Hematopoietic multipotent progenitor cell (in vitro differentiated cells): ENCODE results near the gene SFSWAP. TPM values are rescaled to one million over a fixed set of nuclear protein-coding genes. Genes with fewer than 3 reads are reported as not detected.

Experiments
- DNase-seq, 3 donors: peaks; one replicate each; pipeline ENCODE4 v3.0.0-alpha.2; 2011 to 2015; ENCODE audit warnings: low read depth in 2 of 3, low spot score in 2 of 3
- total RNA-seq: library from RNA; depleted of rRNA; stranded (reverse); fragments of >200 nt; gene quantifications from one replicate; pipeline ENCODE4 v1.2.3, GENCODE V29; 2012

Gene SFSWAP
- total RNA-seq, 1 donor, result 81.1 TPM

DNA sequence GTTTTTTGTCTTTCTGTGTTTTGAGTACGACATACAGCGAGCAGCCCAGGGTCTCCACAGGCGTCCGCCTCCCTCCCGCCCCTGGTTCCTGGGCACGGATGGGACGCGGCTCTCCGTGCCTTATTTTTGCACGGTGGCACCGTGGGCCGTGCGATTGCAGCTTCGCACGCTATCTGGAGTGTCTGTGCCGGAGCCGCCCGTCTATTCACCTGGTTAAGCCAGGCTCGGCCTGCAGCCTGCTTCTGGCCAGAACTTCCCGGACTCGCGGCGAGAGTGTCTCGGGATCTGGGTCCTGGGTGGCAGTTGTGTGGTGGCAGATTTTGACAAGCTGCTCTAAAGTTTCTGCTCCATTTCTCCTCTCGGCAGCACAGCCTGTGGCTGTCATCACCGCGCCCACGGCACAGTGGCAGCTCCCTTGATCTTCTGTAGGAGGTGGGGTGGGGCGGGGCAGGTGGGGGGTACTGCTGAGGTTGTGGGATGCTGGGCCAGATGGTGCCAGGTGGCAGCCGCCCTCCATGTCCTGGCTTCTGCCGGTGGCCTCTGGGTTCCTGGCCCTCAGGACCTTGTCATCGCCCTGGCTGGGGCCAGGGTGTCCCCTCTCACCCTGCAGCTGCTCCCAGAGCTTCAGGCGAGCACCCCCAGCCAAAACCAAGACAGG is 120.2 kb downstream of the SFSWAP start:
- peak in 1 of 3 donors; percentile 44 for DNase-seq

DNA sequence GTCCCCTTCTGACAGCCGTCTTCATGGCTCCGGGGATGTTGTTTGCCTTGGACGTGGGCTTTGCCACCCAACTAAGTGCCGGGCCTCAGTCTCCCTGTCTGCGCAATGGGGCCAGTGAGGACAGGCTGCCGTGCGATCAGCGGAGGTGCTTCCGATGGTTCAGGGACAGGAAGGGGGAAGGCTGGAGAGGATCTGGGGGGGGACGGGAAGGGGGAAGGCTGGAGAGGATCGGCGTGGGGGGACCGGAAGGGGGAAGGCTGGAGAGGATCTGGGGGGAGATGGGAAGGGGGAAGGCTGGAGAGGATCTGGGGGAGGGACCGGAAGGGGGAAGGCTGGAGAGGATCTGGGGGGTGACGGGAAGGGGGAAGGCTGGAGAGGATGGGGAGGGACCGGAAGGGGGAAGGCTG is 120.7 kb downstream of the SFSWAP start:
- DNase-seq, result no peak

DNA sequence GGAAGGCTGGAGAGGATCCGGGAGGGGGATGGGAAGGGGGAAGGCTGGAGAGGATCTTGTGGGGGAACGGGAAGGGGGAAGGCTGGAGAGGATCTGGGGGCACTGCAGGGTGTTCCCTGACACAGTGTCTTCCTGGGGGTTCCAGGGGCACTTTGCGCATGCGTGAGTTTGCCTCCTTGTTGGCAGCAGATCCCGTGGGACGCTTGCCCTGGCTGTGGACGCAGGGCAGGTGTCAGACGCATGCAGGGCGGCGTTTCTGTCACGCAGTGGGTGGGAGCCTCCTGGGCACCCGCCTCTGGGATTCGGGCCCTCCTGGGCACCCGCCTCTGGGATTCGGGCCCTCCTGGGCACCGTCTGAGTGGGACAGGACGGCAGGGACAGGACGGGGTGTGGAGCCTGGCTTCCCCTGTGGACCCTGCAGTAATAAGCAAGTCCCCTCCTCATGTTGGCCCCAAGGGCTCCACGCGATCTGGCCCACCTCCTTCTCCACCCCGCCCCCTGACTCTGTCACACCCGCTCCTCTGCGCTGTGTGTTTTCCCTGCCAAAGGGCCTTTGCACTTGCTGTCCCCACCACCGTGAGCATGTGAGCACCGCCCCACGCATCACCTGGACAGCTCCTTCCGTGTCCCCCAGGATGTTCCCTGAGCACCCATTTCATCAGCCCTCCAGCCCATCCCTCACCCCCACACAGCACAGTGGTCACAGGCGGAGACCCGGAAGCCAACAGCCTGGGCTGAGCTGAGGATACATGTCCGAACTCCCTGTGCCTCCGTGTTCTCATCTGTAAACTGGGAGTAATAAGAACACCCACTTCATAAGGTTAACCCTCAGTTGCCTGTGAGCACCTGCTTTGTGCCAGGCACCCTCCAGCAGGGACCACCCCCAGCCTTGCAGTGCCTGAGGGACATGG is 121.7 kb downstream of the SFSWAP start:
- no peak for DNase-seq

DNA sequence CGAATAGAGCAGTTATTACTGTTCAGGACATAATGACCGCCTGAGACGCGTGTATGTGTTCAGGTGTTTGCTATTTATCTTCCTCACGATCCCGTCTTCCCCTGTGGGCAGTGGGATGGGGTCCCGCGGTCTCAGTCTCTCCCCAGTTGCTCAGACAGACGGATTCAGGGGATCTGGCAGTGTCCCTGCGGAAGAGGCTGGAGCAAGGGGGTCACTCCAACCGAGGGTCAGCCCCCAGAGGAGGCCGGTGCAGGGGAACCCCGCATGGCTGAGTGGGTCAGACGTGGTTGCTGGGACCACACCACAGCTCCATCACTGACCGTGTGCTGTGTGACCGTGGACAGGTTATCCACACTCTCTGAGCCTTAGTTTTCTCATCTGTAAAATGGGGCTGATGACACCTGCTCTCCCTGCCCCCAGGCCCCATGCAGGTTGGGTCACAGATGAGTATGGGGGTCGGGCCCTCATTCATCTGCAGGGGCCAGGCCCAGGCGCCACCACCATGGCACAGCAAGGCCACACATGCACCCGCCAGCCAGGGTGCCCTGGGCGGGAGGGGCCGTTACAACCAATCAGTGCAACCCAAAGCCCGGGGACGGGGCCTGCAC is 122.5 kb downstream of the SFSWAP start:
- no peak for DNase-seq

DNA sequence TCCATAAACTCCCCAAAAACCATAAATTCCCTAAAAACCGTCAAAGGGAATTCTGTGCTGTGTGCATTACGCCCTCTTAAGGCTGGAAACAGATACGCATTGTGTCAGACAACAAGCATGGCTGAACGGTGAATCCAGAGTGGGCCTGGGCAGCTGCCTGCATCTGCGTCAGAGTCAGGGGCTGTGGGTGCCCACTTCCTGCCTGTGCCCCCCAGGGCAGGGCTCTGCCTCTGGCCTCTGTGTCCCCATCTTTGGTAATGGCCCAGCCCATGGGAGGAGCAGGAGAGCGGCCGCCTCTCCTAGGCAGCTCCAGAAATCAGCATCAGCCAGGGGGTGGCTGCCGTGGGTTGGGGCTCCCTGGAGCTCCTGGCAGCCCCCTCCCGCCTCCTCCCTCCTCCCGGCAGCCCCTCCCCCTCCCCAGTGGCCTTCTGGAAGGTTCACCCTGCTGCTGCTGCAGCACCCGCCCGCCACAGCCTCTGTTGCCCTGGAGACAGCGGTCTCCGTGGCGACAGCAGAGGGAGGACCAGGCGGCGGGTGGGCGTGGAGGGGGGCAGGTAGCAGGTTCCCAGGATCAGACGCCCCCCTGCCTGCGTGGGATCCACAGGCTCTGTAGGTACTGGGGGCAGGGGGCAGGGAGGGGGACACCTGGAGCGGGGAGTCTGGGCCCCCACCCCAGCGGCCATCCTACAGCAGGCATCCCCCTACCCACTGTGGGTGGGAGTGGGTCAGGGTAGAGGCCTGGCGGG is 123.2 kb downstream of the SFSWAP start:
- DNase-seq, result no peak

DNA sequence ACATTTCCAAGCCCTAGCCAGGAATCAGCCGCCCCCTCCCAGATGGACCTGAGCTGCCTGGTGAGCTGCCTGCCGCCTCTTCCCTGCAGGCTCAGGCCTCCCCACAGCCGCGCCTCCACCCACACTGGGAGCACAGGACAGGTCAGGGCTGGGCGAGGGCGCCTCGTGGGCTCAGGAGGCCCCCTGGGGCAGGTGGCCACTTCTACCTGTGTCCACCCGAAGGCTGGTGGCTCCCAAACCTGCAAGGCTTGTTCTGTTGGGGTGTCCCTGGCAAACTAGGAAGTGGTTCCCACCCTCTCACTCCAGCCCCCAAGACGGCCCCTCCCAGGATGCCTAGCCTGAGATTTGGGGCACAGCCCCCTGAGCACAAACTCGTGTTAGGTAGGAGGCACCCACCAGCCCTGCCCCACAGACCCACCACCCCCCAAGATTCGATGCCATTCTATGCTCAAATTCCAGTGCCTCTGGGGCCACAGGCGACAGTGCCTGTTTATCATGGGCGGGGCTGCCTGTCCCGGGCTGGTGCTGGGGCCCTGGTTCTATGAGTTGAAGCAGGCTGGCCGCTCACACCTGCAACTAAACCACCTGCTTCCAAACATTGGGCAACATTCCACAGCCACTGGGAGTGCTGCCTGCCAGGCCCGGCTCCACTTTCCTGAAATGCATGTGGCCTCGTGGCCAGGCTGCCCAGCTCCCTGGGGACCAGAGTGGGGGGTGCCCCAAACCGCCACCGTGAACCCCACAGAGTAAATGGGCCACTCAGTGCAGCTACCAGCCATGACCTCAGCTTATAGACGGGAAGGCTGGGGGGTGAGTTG is 124.1 kb downstream of the SFSWAP start:
- no peak for DNase-seq

DNA sequence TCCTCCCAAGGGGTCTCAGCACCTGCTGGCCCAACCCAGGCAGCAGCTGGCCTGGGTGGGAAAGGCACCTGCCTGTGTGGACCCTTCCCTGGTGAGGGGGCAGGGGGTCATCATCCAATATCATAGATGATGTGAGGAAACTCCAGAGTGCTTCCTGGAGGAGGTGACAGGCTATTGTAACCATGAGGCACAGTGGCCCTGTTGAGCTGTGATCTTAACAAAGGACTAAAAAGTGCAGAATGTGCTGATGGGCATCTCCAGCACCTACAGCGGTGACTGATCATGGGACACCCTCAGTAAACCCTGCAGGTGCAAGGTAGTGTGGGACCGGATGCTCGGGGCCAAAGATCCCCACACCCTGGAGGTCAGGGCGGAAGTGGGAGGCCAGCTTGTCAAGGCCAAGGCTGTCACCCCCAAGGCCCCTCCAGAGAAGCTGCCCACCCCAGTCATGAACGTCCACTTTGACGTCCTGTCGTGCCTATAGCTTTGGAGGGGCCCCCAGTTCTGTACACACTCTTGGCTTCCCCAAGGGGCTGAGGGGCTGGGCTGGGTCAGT is 124.8 kb downstream of the SFSWAP start:
- no peak for DNase-seq

DNA sequence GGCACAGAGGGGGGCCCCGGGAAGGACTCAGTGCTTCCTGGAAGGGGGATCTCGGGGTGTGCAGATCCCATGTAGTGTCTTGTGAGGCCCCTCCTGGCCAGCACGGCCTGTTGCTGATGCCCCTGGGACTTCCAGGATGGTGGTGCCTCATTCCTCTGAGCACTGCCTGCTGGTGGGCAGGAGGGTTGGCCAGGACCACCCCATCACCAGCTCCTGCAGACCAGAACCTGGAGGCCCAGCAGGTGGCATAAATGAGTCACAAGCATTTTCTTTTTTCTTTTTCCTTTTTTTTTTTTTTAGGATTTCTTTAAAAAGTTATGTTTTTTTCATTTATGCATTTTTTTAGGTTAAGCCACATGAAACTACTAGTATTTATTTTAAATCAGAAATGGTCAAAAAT is 125.3 kb downstream of the SFSWAP start:
- DNase-seq, result peak in 1 of 3 donors; percentile 40

DNA sequence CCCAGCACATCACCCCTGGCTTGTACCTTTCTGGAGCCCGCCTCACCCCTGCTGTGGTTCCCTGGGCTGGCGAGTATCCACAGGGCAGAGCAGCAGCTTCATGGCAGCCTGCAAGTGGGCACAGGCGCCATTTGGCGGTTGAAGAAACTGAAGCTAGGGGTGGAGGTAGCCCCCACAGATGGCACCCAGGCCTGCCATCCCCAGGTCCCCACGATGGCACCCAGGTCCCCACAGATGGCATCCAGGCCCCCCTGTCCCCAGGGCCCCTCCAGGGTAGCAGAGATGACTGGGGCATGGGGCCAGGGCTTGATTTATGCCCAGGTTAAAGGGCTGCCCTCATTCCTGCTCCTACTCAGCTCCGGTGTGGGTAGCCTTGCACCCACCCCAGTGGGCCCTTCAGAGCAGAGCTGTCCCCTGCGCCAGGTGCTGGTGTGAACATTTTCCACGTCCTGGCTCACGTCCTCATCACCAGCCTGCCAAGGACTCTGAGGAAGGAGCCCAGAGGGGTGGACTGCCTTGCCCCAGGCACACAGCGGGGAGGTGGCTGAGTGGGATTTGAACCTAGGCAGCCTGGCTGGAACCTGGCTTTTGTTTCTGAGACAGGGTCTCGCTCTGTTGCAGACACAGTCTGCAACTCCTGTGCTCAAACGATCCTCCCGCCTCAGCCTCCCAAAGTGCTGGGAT is 126.0 kb downstream of the SFSWAP start:
- DNase-seq, result no peak

DNA sequence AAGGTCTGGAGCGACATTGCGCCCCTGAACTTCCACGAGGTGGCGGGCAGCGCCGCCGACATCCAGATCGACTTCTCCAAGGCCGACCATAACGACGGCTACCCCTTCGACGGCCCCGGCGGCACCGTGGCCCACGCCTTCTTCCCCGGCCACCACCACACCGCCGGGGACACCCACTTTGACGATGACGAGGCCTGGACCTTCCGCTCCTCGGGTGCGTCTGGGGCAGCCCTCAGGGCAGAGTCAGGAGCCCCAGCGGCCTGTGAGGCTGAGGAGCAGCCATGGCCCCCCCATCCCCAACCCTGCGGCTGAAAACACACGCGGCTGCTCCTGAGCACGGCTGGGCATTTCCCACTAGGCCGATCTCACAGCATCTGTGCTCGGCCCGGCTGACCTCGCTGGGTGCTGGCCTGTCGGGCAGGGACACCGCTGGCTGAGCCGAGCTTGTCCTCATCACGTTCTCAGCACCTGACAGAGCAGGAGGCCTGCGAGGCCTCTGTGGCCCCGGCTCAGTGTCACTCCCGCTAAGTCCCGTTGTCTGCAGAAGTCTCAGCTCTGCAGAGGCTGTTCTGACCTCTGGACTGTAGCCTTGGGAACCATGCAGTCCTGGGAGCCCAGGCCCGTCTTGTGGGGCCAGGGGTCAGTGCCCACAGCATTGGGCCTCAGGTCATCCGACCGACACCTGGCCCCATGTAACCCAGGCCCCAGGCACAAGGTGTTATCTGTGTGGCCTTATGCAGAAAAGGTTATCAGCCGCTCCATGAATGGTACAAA is 129.9 kb downstream of the SFSWAP start:
- DNase-seq, result no peak

DNA sequence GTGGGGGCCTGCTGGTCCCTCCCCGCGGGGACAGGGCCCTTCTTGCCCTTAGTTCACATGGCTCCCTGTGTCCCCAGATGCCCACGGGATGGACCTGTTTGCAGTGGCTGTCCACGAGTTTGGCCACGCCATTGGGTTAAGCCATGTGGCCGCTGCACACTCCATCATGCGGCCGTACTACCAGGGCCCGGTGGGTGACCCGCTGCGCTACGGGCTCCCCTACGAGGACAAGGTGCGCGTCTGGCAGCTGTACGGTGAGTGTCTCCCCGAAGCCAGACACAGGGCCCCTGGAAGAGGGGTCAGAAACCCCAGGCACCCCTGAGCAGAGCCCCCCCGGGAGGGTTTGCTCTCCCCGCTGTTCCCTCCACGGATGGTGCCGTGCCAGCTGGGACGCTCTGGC is 130.7 kb downstream of the SFSWAP start:
- DNase-seq, result no peak

DNA sequence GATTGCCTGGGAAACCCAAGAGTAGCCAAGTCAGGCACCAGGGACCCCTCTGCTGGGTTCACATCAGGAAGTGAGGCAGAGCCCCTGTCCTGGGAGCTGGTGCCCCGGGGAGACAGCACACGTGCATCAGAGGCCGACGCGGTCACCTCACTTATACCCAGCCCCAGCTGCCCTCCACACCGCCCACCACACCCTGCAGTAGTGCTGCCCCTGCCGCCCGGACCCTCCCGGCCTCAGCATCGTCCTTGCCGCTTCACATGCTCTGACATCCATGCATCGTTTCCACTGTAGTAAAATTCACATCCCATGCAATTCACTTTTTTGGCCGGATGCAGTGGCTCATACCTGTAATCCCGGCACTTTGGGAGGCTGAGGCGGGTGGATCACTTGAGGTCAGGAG is 131.3 kb downstream of the SFSWAP start:
- DNase-seq, result no peak

DNA sequence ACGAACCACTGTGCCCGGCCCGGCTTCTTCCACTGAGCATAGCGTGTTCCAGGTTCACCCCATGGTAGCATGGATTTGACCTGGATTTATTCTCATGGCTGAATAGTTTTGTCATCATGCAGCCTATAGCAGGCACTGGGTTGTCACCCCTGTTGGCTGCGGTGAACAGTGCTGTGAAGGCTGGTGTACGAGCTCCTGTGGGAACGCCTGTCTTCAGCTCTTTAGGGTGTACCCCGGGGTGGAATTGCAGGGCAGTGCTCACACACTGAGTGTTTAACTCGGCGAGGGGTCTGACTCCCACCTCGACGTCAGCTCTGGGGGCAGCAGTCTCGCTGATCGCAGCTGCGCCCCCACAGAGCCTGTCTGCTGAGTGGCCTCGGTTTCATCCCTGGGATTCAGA is 132.6 kb downstream of the SFSWAP start:
- DNase-seq, result no peak

DNA sequence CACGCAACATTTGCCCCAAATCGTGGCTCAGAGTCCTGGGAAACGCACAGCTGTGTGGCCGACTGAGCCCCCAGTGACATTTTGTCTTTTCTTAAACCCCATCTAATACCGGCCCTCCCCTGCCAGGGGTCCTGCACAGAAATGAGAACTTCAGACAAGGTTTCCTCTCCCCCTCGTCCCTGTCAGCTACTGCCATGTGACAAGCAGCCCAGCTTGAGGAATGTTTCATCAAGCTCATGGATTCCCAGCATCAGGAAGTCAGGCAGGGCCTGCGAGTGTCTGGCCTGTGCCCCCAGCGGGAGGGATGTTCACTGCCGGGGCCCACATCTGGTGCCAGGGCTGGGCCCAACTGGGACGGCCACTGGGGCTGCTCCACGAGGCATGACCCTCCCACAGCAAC is 133.2 kb downstream of the SFSWAP start:
- DNase-seq, result no peak

DNA sequence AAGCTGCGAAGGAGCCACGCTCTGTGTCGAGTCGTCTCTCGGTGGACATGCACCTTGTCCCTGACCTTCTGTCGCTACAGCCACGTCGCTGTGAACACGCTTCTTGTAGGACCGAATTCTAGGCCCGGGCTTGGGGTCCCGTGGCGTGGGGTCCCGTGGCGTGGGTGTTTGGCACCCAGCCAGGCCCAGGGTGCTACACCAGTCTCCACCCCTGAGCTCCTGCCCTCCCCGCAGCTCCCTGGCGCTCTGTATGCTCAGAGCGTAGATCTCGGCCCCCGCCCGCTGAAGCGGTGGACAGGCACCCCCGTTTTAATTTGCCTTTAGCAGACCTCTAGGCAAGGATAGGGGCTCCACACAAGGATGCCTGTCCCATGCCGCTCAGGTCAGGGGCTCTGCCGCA is 133.8 kb downstream of the SFSWAP start:
- DNase-seq, result no peak

DNA sequence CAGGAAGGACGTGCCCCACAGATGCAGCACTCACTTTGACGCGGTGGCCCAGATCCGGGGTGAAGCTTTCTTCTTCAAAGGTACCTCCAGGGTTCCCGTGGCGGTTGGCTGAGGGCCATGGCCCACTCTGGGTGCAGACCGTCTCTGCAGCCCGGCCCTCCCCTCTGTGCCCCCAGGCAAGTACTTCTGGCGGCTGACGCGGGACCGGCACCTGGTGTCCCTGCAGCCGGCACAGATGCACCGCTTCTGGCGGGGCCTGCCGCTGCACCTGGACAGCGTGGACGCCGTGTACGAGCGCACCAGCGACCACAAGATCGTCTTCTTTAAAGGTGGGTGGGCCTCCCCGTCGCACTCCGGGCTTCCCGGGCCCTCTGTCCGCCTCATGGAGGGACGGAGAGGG is 134.2 kb downstream of the SFSWAP start:
- no peak for DNase-seq

DNA sequence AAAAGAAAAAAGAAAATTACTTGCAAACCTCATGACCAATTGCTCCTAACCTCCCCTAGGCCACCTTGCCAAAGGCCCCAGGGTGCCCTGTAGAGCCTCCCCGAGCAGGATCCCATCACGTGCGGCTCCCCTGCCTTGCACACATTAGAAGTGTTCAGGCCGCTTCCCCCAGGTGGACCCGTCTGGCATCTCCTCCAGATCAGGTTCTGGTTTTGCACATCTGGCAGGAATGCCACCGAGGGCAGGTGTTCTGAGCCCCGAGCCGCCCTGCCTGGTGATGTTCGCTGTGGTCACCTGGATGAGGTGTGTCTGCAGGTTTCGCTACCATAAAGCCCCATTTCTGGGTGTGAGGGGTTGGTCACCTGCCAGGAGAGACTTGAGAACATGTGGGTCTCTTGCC is 136.6 kb downstream of the SFSWAP start:
- DNase-seq, result no peak

DNA sequence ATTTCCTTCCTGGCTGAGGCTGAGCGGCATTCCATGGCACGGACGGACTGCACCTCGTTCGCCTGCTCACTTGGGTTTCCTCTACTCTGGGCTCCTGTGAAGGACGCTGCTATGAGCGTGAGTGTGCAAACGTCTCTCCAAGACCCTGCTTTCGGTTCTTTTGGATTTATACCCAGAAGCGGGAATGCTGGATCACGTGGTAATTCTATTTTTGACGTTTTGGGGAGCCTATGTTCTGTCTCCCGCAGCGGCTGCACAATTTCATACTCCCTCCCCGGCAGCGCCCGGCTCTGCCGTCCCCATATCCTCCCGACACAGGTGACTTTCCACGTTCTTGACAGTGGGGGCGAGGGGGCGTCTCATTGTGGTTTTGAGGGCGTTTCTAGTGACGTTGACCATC is 137.9 kb downstream of the SFSWAP start:
- DNase-seq, result no peak
